AG10803 (cell line): Measurements from ENCODE around the gene CDC37L1.
A peak's percentile ranks its signal among the peaks of the same experiment; 100 is the strongest.

Experiments
- DNase-seq: peaks from one replicate; pipeline ENCODE4 v3.0.0; 2010; ENCODE audit warnings: low read depth
- H3K4me3 ChIP-seq: 2 replicates; pipeline ENCODE4 v1.5.1; 2011; ENCODE audit warnings: mild to moderate bottlenecking, low read length, control low read depth
- TF ChIP-seq, protein P1 (sequence below): conservative IDR thresholded peaks from 2 replicates; pipeline ENCODE4 v1.5.1; 2011; ENCODE audit warnings: mild to moderate bottlenecking, low read length, control low read depth, inconsistent platforms

Gene CDC37L1

DNA sequence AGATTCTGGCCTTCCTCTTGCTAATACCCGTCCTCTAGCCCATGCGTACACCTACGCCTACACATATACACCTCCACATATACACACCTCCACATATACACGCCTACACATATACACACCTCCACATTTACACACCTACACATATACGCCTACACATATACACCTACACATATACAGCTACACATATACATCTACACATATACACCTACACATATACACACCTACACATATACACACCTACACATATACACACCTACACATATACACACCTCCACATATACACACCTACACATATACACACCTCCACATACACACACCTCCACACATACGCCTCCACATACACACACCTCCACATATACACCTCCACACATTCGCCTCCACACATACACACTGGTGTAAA lies 34.5 kb downstream of the CDC37L1 start:
- H3K4me3 ChIP-seq, result no peak overlapping the region
- TF ChIP-seq, protein P1, sequence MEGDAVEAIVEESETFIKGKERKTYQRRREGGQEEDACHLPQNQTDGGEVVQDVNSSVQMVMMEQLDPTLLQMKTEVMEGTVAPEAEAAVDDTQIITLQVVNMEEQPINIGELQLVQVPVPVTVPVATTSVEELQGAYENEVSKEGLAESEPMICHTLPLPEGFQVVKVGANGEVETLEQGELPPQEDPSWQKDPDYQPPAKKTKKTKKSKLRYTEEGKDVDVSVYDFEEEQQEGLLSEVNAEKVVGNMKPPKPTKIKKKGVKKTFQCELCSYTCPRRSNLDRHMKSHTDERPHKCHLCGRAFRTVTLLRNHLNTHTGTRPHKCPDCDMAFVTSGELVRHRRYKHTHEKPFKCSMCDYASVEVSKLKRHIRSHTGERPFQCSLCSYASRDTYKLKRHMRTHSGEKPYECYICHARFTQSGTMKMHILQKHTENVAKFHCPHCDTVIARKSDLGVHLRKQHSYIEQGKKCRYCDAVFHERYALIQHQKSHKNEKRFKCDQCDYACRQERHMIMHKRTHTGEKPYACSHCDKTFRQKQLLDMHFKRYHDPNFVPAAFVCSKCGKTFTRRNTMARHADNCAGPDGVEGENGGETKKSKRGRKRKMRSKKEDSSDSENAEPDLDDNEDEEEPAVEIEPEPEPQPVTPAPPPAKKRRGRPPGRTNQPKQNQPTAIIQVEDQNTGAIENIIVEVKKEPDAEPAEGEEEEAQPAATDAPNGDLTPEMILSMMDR, result no peak
- no peak for DNase-seq

DNA sequence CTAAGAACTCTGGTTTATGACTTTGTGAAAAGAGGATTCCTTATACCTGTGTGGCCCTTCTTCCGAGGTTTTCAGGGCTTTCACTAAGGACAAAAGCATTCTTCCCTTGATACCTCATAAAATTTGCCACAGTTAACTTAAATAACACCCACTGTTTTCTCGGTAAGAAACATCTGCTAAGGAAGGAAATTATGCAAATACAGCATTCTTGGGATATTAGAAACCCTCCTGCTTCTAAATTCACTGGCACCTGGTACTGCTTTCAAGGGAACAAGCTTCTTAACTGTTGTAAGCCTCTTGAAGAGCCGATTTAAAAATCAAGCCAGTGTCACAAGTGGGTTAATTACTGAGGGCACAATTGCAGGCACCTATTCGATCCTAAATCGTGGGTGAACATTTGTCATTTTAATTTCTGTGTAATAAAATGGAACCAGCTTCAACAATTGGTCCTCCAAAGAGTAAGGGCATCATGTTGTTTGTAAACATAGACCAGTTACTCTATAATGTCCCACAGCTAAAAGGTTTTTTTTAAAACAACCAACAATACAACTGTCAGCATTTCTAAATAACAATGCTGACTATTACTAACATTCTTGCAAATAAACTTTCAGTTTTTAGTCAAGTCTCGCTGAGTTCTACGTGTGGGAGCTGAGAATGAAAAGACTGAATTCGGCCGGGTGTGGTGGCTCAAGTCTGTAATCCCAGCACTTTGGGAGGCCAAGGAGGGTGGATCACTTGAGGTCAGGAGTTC lies 35.1 kb downstream of the CDC37L1 start:
- peak; percentile 40 for DNase-seq
- H3K4me3 ChIP-seq, result no peak overlapping the region
- TF ChIP-seq, protein P1, result no peak

DNA sequence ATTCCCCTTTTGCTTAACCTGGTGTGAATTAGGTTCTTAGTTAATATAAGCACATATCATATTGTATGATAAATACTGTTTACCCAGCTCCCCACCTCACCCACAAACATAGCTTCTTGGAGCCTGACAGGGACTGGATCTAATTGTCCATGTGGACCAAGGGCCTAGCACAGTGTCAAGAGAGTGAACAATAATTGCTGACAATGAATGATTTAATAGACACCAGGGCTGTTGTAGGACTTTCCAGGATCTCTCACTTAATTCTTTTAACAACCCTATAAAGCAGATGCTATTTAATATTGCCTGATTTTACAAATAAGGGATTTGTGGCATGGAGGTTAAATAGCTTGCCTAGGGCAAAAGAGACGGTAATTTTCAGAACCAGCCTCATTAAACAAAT lies 36.8 kb downstream of the CDC37L1 start:
- TF ChIP-seq, protein P1, result no peak
- DNase-seq, result no peak
- no peak overlapping the region for H3K4me3 ChIP-seq

DNA sequence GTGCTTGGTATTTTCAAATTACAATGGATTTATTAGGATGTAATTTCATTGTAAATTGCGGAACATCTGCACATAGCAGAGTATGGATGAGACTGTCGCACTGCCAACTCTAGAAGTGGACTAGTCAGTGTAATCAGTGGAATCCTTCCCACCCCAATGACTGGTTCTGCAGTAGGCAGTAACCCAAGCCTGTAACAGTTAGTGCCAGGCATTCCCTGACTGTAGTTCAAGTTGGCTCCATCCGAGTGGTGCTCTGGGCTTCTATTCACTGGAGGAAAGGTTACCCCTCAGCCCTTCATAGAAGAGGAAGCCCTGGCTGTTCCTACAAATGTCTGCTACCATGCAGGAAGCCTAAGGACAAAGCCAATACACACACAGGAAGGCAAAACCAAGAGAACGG lies 38.4 kb downstream of the CDC37L1 start:
- no peak for DNase-seq
- no peak overlapping the region for H3K4me3 ChIP-seq
- TF ChIP-seq, protein P1, result no peak

DNA sequence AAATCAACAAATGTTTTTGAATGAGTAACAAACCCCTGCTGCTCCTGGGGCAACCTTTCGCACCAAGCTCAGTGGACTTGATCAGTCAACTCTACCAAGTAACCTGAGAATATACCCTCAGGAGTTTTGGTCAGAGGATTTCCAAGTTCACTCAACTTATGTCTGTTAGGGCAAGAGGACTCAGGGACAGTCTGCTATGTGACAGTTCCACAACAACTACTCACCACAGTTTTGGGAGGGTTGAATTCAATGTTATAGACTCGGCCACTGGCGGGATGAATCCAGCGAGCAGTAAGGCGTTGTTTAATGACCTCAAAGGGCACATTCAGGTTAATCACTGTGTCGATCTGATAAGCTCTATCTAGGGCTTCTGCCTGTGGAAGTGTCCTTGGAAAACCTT lies 39.5 kb downstream of the CDC37L1 start:
- H3K4me3 ChIP-seq, result no peak overlapping the region
- TF ChIP-seq, protein P1, result no peak
- DNase-seq, result no peak

DNA sequence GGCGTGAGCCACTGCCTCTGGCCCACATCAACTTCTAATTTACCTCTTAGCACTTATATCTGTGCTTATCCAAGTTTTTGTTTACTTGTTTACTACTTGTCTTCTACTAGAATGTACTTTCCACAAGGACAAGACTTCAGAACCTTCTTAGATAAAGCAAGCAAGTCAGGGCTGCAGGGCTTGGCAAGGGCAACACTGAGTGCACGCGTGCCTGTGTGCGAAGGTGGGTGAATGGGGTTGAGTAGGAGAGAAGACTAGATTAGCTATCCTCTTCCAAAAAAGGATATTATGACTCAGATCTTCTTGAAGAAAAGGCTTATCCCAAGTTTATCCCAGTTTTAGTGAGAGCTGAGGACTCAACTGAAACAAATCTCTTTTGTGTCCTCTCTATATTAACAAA lies 42.4 kb downstream of the CDC37L1 start:
- DNase-seq, result no peak
- H3K4me3 ChIP-seq, result no peak overlapping the region
- TF ChIP-seq, protein P1, result no peak

DNA sequence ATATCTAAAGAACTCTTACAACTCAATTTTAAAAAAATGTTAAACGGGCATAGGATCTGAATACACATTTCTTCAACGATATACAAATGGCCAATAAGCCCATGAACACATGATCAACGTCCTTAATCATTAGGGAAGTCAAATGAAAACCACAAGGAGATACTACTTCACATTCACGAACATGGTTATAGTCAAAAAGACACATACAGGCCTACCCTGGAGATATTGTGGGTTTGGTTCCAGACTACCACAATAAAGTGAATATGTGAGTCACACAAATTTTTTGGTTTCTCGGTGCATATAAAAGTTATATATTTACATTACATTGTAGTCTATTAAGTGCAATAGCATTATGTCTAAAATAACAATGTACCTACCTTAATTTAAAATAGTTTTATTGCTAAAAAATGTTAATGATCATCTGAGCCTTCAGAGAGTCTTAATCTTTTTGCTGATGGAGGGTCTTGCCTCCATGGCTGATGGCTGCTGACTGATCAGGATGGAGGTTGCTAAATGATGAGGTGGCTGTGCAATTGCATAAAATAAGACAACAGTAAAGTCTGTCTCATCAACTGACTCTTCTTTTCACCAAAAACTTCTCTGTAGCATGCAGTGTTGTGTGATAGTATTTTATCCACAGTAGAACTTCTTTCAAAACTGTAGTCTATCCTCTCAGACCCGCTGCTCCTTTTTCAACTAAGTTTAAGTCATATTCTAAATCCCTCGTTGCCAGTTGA lies 46.5 kb downstream of the CDC37L1 start:
- H3K4me3 ChIP-seq, result no peak overlapping the region
- no peak for DNase-seq
- TF ChIP-seq, protein P1, result no peak
